Activated naive CD8-positive, alpha-beta T cell treated with anti-CD3 and anti-CD28 coated beads, Interleukin-2, amount 50 U/mL, for 24 hours (primary cell): ENCODE measurements around the gene MYO1E.

ENCODE experiments used
- ATAC-seq: fragments of 150-1000 bp; cut with Tn5 transposase; one replicate; pipeline ENCODE4 v1.10.0; 2021
- DNase-seq: peaks from one replicate; pipeline ENCODE4 v3.0.0; 2021
- H3K27ac Mint-ChIP-seq: one replicate; pipeline ENCODE4 v1.8.0; 2021; ENCODE audit warnings: mild to moderate bottlenecking, mixed read lengths
- H3K27me3 Mint-ChIP-seq: one replicate; pipeline ENCODE4 v1.8.0; 2021; ENCODE audit warnings: mixed read lengths
- H3K36me3 Mint-ChIP-seq: one replicate; pipeline ENCODE4 v1.8.0; 2021; ENCODE audit warnings: low read depth, mixed read lengths
- H3K4me1 Mint-ChIP-seq: one replicate; pipeline ENCODE4 v1.8.0; 2021; ENCODE audit warnings: mixed read lengths
- H3K4me3 Mint-ChIP-seq: one replicate; pipeline ENCODE4 v1.8.0; 2021; ENCODE audit warnings: mild to moderate bottlenecking, moderate library complexity, mixed read lengths
- H3K9me3 Mint-ChIP-seq: one replicate; pipeline ENCODE4 v1.8.0; 2021; ENCODE audit warnings: mixed read lengths

Gene MYO1E

GRCh38 chr15:59247364-59247763 lies 125.3 kb downstream of the MYO1E start:
- ATAC-seq (peak; percentile 62), DNase-seq (peak; percentile 55)
- H3K27ac Mint-ChIP-seq = no peak overlapping the region
- no peak overlapping the region for H3K4me3 Mint-ChIP-seq
- peaks cover 2% of the 10 kb centered on the region for H3K27me3 Mint-ChIP-seq
- H3K36me3 Mint-ChIP-seq = no peaks in the 10 kb centered on the region
- peaks cover 61% of the 10 kb centered on the region for H3K4me1 Mint-ChIP-seq
- no peaks in the 10 kb centered on the region for H3K9me3 Mint-ChIP-seq

- H3K4me1 Mint-ChIP-seq = peaks cover 50% of the 10 kb centered on the region
- no peaks in the 10 kb centered on the region for H3K36me3 Mint-ChIP-seq
- H3K9me3 Mint-ChIP-seq = no peaks in the 10 kb centered on the region
- DNase-seq = no peak
- no peak overlapping the region for H3K27ac Mint-ChIP-seq
- peaks cover 2% of the 10 kb centered on the region for H3K27me3 Mint-ChIP-seq
- no peak overlapping the region for H3K4me3 Mint-ChIP-seq
- no peak for ATAC-seq
These were observed 127.1 kb downstream of the MYO1E start for GRCh38 chr15:59245559-59245958.

- H3K9me3 Mint-ChIP-seq = no peaks in the 10 kb centered on the region
- H3K36me3 Mint-ChIP-seq = no peaks in the 10 kb centered on the region
- peaks cover 2% of the 10 kb centered on the region for H3K27me3 Mint-ChIP-seq
- H3K27ac Mint-ChIP-seq = peak overlapping the region; percentile 65
- peaks cover 39% of the 10 kb centered on the region for H3K4me1 Mint-ChIP-seq
- ATAC-seq (peak; percentile 87), DNase-seq (no peak)
- H3K4me3 Mint-ChIP-seq = no peak overlapping the region
These were observed 128.3 kb downstream of the MYO1E start for GRCh38 chr15:59244337-59244736.

- Mint-ChIP-seq H3K4me3 (no peak overlapping the region), H3K9me3 (no peaks in the 10 kb centered on the region), H3K27me3 (peaks cover 2% of the 10 kb centered on the region), H3K4me1 (peaks cover 32% of the 10 kb centered on the region), H3K27ac (no peak overlapping the region), H3K36me3 (no peaks in the 10 kb centered on the region)
- ATAC-seq (no peak), DNase-seq (no peak)
These were observed 129.0 kb downstream of the MYO1E start for GRCh38 chr15:59243622-59244021.

GRCh38 chr15:59242649-59243048 lies 130.0 kb downstream of the MYO1E start:
- ATAC-seq = no peak
- no peak overlapping the region for H3K4me3 Mint-ChIP-seq
- no peak for DNase-seq
- no peak overlapping the region for H3K27ac Mint-ChIP-seq
- H3K4me1 Mint-ChIP-seq = peaks cover 34% of the 10 kb centered on the region
- H3K27me3 Mint-ChIP-seq = peaks cover 2% of the 10 kb centered on the region
- H3K36me3 Mint-ChIP-seq = no peaks in the 10 kb centered on the region
- no peaks in the 10 kb centered on the region for H3K9me3 Mint-ChIP-seq

- ATAC-seq = no peak
- Mint-ChIP-seq H3K4me1 (peaks cover 36% of the 10 kb centered on the region), H3K36me3 (no peaks in the 10 kb centered on the region), H3K27me3 (peaks cover 2% of the 10 kb centered on the region), H3K27ac (no peak overlapping the region), H3K4me3 (no peak overlapping the region), H3K9me3 (no peaks in the 10 kb centered on the region)
- no peak for DNase-seq
These were observed 132.6 kb downstream of the MYO1E start for GRCh38 chr15:59240036-59240435.

- Mint-ChIP-seq H3K27ac (no peak overlapping the region), H3K4me1 (peaks cover 24% of the 10 kb centered on the region), H3K9me3 (no peaks in the 10 kb centered on the region), H3K27me3 (peaks cover 2% of the 10 kb centered on the region), H3K4me3 (no peak overlapping the region), H3K36me3 (no peaks in the 10 kb centered on the region)
- DNase-seq = no peak
- ATAC-seq = no peak
These were observed 134.7 kb downstream of the MYO1E start for GRCh38 chr15:59237924-59238331.

- Mint-ChIP-seq H3K27me3 (no peaks in the 10 kb centered on the region), H3K4me1 (peaks cover 27% of the 10 kb centered on the region), H3K4me3 (no peak overlapping the region), H3K27ac (no peak overlapping the region), H3K36me3 (no peaks in the 10 kb centered on the region), H3K9me3 (no peaks in the 10 kb centered on the region)
- peak; percentile 65 for ATAC-seq
- DNase-seq = no peak
These were observed 135.4 kb downstream of the MYO1E start for GRCh38 chr15:59237119-59237855.

- Mint-ChIP-seq H3K4me3 (no peak overlapping the region), H3K4me1 (peaks cover 27% of the 10 kb centered on the region), H3K36me3 (no peaks in the 10 kb centered on the region), H3K9me3 (no peaks in the 10 kb centered on the region), H3K27me3 (no peaks in the 10 kb centered on the region), H3K27ac (peak overlapping the region; percentile 69)
- DNase-seq = no peak
- ATAC-seq = no peak
These were observed 136.3 kb downstream of the MYO1E start for GRCh38 chr15:59236394-59236793.

- Mint-ChIP-seq H3K36me3 (no peaks in the 10 kb centered on the region), H3K9me3 (no peaks in the 10 kb centered on the region), H3K27me3 (no peaks in the 10 kb centered on the region), H3K27ac (no peak overlapping the region), H3K4me1 (peaks cover 20% of the 10 kb centered on the region), H3K4me3 (no peak overlapping the region)
- DNase-seq (no peak), ATAC-seq (peak; percentile 28)
These were observed 140.2 kb downstream of the MYO1E start for GRCh38 chr15:59232476-59232875.

GRCh38 chr15:59230531-59231055 lies 142.1 kb downstream of the MYO1E start:
- no peak overlapping the region for H3K4me3 Mint-ChIP-seq
- H3K36me3 Mint-ChIP-seq = peaks cover 3% of the 10 kb centered on the region
- no peaks in the 10 kb centered on the region for H3K27me3 Mint-ChIP-seq
- no peak overlapping the region for H3K27ac Mint-ChIP-seq
- H3K9me3 Mint-ChIP-seq = no peaks in the 10 kb centered on the region
- DNase-seq (no peak), ATAC-seq (no peak)
- H3K4me1 Mint-ChIP-seq = peaks cover 6% of the 10 kb centered on the region

GRCh38 chr15:59229453-59229852 lies 143.2 kb downstream of the MYO1E start:
- peaks cover 3% of the 10 kb centered on the region for H3K36me3 Mint-ChIP-seq
- H3K27me3 Mint-ChIP-seq = no peaks in the 10 kb centered on the region
- H3K27ac Mint-ChIP-seq = no peak overlapping the region
- peaks cover 6% of the 10 kb centered on the region for H3K4me1 Mint-ChIP-seq
- no peaks in the 10 kb centered on the region for H3K9me3 Mint-ChIP-seq
- H3K4me3 Mint-ChIP-seq = no peak overlapping the region
- ATAC-seq (no peak), DNase-seq (no peak)

- Mint-ChIP-seq H3K4me3 (no peak overlapping the region), H3K4me1 (peaks cover 6% of the 10 kb centered on the region), H3K27me3 (no peaks in the 10 kb centered on the region), H3K27ac (no peak overlapping the region), H3K9me3 (no peaks in the 10 kb centered on the region), H3K36me3 (peaks cover 3% of the 10 kb centered on the region)
- ATAC-seq (no peak), DNase-seq (no peak)
These were observed 143.7 kb downstream of the MYO1E start for GRCh38 chr15:59229015-59229414.

GRCh38 chr15:59227021-59227420 lies 145.7 kb downstream of the MYO1E start:
- Mint-ChIP-seq H3K9me3 (no peaks in the 10 kb centered on the region), H3K4me1 (no peaks in the 10 kb centered on the region), H3K27ac (no peak overlapping the region), H3K27me3 (no peaks in the 10 kb centered on the region), H3K36me3 (peaks cover 3% of the 10 kb centered on the region), H3K4me3 (no peak overlapping the region)
- ATAC-seq (no peak), DNase-seq (no peak)

- H3K4me3 Mint-ChIP-seq = no peak overlapping the region
- H3K36me3 Mint-ChIP-seq = peaks cover 7% of the 10 kb centered on the region
- H3K27ac Mint-ChIP-seq = no peak overlapping the region
- ATAC-seq (no peak), DNase-seq (no peak)
- no peaks in the 10 kb centered on the region for H3K9me3 Mint-ChIP-seq
- no peaks in the 10 kb centered on the region for H3K4me1 Mint-ChIP-seq
- no peaks in the 10 kb centered on the region for H3K27me3 Mint-ChIP-seq
These were observed 148.2 kb downstream of the MYO1E start for GRCh38 chr15:59224474-59224873.
